Stimulated activated CD8-positive, alpha-beta memory T cell treated with anti-CD3 and anti-CD28 coated beads, Interleukin-2, amount 100 ng/mL, for 1 hour (primary cell): ENCODE measurements around the gene LAMTOR3.

Experiments
- DNase-seq, 2 donors: peaks; one replicate each; pipeline ENCODE4 v3.0.0-alpha.2; 2020; ENCODE audit warnings: low read depth in 2 of 2

Gene LAMTOR3

GRCh38 chr4:99861120-99861905 lies 32.9 kb downstream of the LAMTOR3 start:
- DNase-seq = no peak

- DNase-seq = no peak
Observed at GRCh38 chr4:99860521-99860920, 33.7 kb downstream of the LAMTOR3 start.

- DNase-seq = no peak
Observed at GRCh38 chr4:99859618-99860017, 34.6 kb downstream of the LAMTOR3 start.

- DNase-seq = no peak
Observed at GRCh38 chr4:99857307-99857706, 36.9 kb downstream of the LAMTOR3 start.

GRCh38 chr4:99856166-99856565 lies 38.1 kb downstream of the LAMTOR3 start:
- no peak for DNase-seq

GRCh38 chr4:99855678-99856077 lies 38.5 kb downstream of the LAMTOR3 start:
- DNase-seq = no peak

- DNase-seq = no peak
Observed at GRCh38 chr4:99853999-99854398, 40.2 kb downstream of the LAMTOR3 start.

- no peak for DNase-seq
Observed at GRCh38 chr4:99853190-99853589, 41.0 kb downstream of the LAMTOR3 start.

GRCh38 chr4:99852199-99852749 lies 42.0 kb downstream of the LAMTOR3 start:
- no peak for DNase-seq

GRCh38 chr4:99848591-99849001 lies 45.6 kb downstream of the LAMTOR3 start:
- no peak for DNase-seq

GRCh38 chr4:99847362-99847976 lies 46.8 kb downstream of the LAMTOR3 start:
- no peak for DNase-seq

GRCh38 chr4:99846891-99847290 lies 47.3 kb downstream of the LAMTOR3 start:
- DNase-seq = no peak

- no peak for DNase-seq
Observed at GRCh38 chr4:99845708-99846469, 48.3 kb downstream of the LAMTOR3 start.

- no peak for DNase-seq
Observed at GRCh38 chr4:99845179-99845578, 49.0 kb downstream of the LAMTOR3 start.

GRCh38 chr4:99844048-99844447 lies 50.2 kb downstream of the LAMTOR3 start:
- DNase-seq = no peak

- no peak for DNase-seq
Observed at GRCh38 chr4:99843413-99843812, 50.8 kb downstream of the LAMTOR3 start.

GRCh38 chr4:99841129-99841528 lies 53.1 kb downstream of the LAMTOR3 start:
- no peak for DNase-seq

- DNase-seq = no peak
Observed at GRCh38 chr4:99838927-99839326, 55.3 kb downstream of the LAMTOR3 start.

GRCh38 chr4:99835942-99836341 lies 58.3 kb downstream of the LAMTOR3 start:
- DNase-seq = no peak

GRCh38 chr4:99834569-99834968 lies 59.7 kb downstream of the LAMTOR3 start:
- no peak for DNase-seq

GRCh38 chr4:99833756-99834155 lies 60.5 kb downstream of the LAMTOR3 start:
- no peak for DNase-seq

GRCh38 chr4:99832758-99833157 lies 61.5 kb downstream of the LAMTOR3 start:
- no peak for DNase-seq
